GM21423 (cell line): ENCODE measurements around the gene HDAC1.
A peak's percentile ranks its signal among the peaks of the same experiment; 100 is the strongest.

ENCODE experiments used
- ATAC-seq: cut with Tn5 transposase; IDR thresholded peaks from one replicate; pipeline ENCODE4 v1.9.1; 2021; ENCODE audit warnings: mild to moderate bottlenecking, moderate library complexity; ENCODE audit not compliant: unreplicated experiment

HDAC1 gene

DNA sequence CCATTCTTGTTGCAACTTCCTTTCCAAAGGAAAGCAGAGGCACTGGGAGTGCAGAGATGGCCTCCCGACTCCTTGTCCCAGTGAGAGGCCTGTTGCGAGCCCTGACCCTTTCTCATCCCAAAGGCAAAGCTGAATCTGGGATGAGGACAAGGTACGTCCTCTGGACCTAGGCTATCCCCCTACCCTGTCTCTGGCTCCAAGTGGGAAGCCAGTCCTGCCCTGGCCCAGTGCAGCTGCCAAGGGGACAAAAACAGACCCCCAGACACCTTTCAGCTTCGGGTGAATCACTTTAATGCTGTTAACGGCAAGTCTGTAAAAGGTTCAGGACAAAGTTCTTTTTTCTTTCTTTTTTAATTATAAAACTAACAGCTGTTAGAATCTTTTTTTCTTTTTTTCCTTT is 73.0 kb downstream of the HDAC1 start:
- ATAC-seq: no peak

DNA sequence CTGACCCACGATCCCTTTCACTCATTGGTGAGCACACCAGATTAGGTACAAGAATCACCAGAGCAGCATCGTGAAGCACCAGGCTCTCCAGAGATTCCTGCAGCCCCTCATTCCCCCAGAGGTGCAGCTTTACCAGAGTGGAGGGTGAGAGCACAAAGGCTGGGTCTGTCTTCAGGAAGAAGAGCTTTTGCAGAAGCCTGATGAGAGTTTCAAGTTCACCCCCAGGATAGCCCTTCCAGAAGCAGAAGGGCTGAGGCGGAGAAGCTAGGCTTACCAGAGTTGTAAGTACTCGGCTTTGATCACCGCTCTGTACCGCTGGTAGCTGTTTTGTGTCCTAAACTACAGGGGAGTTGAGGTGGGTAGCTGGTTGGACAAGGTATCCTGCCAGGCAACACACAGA is 73.6 kb downstream of the HDAC1 start:
- no peak for ATAC-seq

DNA sequence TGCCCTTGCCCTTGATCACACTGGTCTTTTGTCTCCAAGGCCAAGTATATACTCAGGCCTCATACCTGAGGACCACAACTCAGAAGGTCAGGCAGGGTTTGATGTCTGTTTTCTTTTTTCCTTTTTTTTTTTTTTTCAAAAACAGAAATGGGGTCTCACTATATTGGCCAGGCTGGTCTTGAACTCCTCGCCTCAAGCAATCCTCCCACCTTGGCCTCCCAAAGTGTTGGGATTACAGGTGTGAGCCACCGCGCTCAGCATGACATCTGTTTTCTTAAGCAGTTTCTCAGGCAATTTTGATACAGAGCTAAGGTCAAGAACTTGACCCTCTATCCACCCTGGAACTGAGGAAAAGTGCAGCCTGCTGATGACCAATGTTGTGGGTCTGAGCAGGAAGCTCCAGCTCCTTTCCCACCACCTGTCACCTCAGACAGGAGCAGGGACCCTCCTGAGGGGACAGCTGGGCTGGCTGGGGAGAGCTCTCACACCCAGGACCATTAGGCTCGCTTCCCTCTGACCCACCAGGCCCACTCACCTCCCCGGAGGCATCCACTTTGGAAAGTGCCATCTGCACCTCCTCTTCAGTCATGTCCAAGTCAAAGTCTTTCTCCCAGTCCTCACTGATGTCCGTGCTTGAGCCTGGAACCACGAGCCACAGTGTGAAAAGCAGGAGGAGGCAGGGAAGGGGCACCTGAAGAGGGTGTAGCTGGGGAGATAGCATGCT is 76.2 kb downstream of the HDAC1 start:
- no peak for ATAC-seq

DNA sequence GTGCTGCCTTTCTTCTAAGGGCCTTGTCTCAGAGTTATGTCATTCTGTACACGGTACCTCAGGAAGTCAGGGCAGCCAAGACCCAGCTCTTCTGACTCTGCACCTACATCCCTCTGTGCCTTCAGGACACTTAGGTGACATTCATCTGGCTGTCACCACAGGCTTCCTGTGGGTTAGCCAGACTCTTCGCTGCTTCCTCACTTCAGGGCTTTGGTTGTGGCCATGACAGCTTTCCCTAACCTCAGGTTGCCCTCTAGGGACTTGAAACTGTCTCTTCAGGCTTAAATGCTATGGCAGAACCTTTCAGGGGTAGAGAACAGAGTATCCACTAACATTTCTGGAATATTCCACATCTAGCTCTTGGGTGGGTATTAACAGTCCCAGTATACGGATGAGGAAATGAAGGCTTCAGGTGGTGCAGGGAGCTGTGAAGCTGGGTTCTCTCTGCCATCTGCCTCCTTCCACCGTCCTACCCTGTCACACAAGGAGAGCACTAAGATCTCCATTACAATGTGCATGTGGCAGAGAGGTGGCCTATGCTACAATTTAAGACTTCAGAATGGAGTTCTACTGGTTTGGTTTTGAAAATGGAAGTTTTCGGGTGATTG is 80.4 kb downstream of the HDAC1 start:
- ATAC-seq: peak; percentile 63

DNA sequence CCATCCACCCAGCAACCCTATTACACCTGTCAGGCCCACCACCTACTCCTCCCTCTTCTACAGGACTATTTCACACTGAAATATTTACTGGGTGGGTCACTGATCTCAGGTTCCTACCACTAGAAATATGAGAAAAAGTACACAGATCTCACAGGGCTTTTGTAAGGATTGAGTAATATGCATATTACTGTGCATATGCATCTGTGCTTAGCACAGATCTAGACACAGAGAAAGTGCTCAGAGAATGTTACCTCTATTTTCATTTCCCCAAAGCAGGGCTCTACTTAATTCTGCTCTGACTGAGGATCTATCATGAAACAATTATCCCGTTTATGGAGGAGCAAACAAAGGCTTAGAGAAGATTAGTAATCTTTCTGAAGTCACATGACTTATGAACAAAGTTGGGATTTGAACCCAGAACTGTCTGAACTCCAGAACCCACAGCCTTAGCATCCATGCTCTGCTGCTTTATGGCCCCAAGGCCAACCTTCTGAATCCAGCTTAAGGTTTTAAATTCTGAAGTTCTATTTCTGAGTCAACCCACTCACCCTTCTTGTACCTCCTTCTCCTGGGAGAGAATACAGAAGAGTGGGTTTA is 82.2 kb downstream of the HDAC1 start:
- ATAC-seq: no peak

DNA sequence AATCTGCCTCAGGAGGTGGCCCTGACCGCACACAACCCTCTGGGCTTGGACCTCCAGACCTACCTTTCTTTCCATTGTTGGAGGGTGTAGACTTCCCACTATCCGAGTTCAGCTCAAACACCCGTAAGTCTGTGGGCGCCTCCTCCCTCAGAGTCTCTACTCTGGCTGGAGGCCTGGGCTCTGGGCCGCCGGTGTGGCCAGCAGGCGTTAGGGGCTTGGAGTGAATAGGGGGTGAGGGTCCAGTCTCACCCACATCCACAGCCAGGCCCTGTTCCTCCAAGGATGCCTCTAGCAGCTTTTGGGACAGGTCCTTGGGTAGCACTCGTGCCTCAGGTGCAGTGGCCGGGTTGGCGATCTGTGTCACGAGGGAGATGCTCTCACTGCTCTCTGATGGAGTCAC is 84.3 kb downstream of the HDAC1 start:
- ATAC-seq: no peak

DNA sequence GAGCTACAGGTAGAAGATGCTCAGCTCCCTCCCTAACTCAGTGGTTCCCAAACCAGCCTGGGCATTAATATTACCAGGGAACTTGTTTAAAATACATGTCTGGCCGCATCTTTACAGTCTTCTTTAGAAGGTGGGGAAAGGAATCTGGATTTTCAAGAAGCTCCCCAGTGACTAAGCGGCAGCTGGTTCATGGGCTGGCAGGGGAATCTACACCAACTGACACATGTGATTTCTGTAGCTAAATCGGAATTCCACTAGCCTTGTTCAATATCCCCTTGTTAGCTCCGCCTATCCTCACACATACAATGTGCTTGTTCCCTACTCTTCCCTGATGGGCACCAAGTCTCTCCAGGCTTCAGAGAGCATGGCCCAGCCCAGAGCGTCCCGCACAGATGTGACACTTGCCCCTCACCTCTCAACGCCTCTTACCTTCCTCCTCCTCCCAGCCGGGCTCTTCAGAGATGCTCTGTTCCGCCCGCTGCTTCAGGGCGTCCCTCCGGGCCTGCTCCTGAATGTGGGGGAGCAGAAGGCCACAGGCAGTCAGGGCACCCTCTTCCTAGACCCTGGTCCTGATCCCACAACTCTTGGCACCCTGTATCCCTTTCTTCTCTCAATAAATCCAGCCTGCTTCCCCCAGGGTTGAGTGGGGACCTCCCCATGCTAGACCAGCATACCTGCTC is 85.8 kb downstream of the HDAC1 start:
- ATAC-seq: no peak

DNA sequence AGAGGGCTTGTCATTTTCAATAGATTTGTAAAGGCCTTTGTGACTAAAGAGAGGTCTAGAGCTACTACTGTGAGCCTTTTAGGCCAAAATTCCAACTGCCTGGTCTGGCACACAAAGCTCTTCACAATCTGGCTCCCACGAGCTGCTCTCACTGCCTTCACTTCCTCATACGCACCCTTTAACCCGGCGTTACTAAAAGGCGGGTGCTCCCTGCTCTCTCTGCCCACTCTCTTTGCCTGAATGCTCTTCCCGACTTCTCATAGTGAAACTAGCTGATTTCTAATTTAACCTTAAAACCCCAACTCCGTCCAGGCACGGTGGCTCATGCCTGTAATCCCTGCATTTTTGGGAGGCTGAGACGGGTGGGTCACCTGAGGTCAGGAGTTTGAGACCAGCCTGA is 88.2 kb downstream of the HDAC1 start:
- ATAC-seq: no peak
